Left hindlimb (tissue), 1 donor: ENCODE results near the gene EPAS1.
A peak's percentile ranks its signal among the peaks of the same experiment; 100 is the strongest.

Experiments used
- DNase-seq: peaks from one replicate; pipeline ENCODE4 v3.0.0-alpha.2; 2018

Gene EPAS1

GRCh38 chr2:46303233-46303632 is 6.0 kb downstream of the EPAS1 start:
- DNase-seq = no peak

GRCh38 chr2:46303822-46304221 is 6.6 kb downstream of the EPAS1 start:
- DNase-seq = no peak

GRCh38 chr2:46304635-46305034 is 7.4 kb downstream of the EPAS1 start:
- no peak for DNase-seq

- DNase-seq = no peak
Measured at GRCh38 chr2:46305187-46305586, 8.0 kb downstream of the EPAS1 start.

- DNase-seq = no peak
Measured at GRCh38 chr2:46305767-46306166, 8.6 kb downstream of the EPAS1 start.

GRCh38 chr2:46306330-46306751 is 9.1 kb downstream of the EPAS1 start:
- no peak for DNase-seq

- no peak for DNase-seq
Measured at GRCh38 chr2:46306988-46307655, 9.9 kb downstream of the EPAS1 start.

GRCh38 chr2:46308081-46308480 is 10.9 kb downstream of the EPAS1 start:
- DNase-seq = no peak

- DNase-seq = no peak
Measured at GRCh38 chr2:46308629-46309028, 11.4 kb downstream of the EPAS1 start.

- no peak for DNase-seq
Measured at GRCh38 chr2:46309052-46309953, 12.1 kb downstream of the EPAS1 start.

- no peak for DNase-seq
Measured at GRCh38 chr2:46310446-46310845, 13.2 kb downstream of the EPAS1 start.

- DNase-seq = no peak
Measured at GRCh38 chr2:46311651-46312223, 14.5 kb downstream of the EPAS1 start.

- DNase-seq = no peak
Measured at GRCh38 chr2:46313063-46313462, 15.9 kb downstream of the EPAS1 start.

GRCh38 chr2:46314065-46314835 is 17.0 kb downstream of the EPAS1 start:
- no peak for DNase-seq

- peak; percentile 76 for DNase-seq
Measured at GRCh38 chr2:46315103-46315890, 18.1 kb downstream of the EPAS1 start.

GRCh38 chr2:46317094-46317486 is 19.9 kb downstream of the EPAS1 start:
- no peak for DNase-seq

- no peak for DNase-seq
Measured at GRCh38 chr2:46318579-46319460, 21.6 kb downstream of the EPAS1 start.

- no peak for DNase-seq
Measured at GRCh38 chr2:46319711-46320110, 22.5 kb downstream of the EPAS1 start.

GRCh38 chr2:46320141-46320567 is 22.9 kb downstream of the EPAS1 start:
- DNase-seq = no peak

- DNase-seq = no peak
Measured at GRCh38 chr2:46323730-46324129, 26.5 kb downstream of the EPAS1 start.
